ENCODE data around the gene ITPR2. TPM values are rescaled to one million over a fixed set of nuclear protein-coding genes. Genes with fewer than 3 reads are reported as not detected.

Gene ITPR2
- total RNA-seq, 1 donor from 2014 or later, result 50.0 TPM

DNA sequence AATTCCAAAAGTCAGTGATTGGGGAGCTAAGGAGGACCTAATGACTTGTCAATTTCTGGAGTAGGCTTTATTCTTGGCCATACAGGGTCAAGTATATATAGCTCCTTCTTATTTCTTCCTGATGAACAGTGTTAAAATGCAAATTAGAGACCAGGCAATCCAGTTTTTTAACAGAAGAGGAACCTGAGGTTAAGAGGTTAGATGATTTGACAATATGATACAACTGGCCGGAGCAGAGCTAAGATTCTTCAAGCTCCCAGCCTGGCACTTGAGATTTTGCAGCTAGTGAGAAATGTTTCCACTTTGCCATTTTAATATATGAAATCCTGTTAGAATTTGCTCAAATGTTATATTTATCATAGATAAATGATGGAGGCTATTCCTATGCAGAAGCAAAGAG, 433.6 kb downstream of the ITPR2 start:
- no peak for DNase-seq (ENCODE audit: low spot score)

DNA sequence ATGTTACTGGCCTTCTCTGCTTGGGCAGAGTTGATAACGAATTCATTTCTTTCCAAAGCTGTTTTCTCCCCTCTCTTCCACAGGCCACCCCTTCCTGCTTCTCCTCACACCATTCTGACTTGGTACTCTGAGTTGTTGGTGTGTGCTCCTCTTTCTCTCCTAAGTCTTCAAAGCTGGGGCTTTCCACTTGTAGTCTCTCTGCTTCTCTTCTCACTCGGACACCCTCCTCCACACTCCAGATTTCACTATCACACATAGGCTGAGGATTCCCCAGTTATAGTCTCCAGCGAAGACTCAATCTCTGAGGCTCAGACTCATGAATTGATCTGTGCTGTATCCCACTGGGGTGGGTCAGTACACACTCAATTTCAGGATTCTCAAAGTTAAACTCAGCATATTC, 436.6 kb downstream of the ITPR2 start:
- no peak for DNase-seq (ENCODE audit: low spot score)

GRCh38 chr12:26389343-26389742, 443.7 kb downstream of the ITPR2 start:
- no peak for DNase-seq (ENCODE audit: low spot score)

- no peak for DNase-seq (ENCODE audit: low spot score)
Measured at GRCh38 chr12:26384536-26384935, 448.5 kb downstream of the ITPR2 start.

DNA sequence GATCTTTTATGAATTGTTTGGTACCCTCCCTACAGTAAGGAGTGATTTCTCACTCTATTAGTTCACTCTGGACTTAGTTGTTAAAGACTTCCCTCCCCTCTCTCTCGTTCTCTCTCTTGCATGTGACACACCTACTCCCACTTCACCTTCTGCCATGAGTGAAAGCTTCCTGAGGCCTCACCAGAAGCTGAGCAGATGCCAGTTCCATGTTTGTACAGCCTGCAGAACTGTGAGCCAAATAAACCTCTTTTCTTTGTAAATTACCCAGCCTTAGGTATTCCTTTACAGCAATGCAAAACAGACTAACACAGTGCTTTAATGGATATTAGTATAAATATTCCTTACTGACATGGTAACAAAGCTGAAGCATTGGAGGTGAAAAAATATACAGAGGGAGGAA, 450.0 kb downstream of the ITPR2 start:
- no peak for DNase-seq (ENCODE audit: low spot score)

GRCh38 chr12:26380897-26381296, 452.1 kb downstream of the ITPR2 start:
- DNase-seq (ENCODE audit: low spot score), result no peak

- no peak for DNase-seq (ENCODE audit: low spot score)
Measured at GRCh38 chr12:26379777-26380467, 453.1 kb downstream of the ITPR2 start.

DNA sequence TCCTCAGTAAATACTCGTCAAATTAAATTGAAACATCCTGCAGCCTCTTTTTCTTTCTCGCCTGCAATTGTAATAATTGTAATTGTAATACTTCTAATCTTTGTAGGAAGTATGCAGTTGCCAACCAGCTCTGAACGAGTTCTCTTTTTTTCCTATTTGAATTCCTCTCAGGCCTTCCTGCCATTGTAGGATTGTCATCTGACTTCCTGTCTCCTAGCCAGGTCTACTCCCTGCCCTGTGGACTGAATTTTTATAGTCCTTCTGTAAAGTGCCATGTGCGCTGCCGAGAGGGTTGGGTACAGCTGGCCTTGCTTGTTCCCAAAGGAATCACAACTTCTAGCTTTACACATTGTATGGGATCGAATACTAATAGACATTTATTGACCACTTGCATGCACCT, 454.3 kb downstream of the ITPR2 start:
- no peak for DNase-seq (ENCODE audit: low spot score)

- DNase-seq (ENCODE audit: low spot score), result no peak
Measured at GRCh38 chr12:26374934-26375680, 457.9 kb downstream of the ITPR2 start.

DNA sequence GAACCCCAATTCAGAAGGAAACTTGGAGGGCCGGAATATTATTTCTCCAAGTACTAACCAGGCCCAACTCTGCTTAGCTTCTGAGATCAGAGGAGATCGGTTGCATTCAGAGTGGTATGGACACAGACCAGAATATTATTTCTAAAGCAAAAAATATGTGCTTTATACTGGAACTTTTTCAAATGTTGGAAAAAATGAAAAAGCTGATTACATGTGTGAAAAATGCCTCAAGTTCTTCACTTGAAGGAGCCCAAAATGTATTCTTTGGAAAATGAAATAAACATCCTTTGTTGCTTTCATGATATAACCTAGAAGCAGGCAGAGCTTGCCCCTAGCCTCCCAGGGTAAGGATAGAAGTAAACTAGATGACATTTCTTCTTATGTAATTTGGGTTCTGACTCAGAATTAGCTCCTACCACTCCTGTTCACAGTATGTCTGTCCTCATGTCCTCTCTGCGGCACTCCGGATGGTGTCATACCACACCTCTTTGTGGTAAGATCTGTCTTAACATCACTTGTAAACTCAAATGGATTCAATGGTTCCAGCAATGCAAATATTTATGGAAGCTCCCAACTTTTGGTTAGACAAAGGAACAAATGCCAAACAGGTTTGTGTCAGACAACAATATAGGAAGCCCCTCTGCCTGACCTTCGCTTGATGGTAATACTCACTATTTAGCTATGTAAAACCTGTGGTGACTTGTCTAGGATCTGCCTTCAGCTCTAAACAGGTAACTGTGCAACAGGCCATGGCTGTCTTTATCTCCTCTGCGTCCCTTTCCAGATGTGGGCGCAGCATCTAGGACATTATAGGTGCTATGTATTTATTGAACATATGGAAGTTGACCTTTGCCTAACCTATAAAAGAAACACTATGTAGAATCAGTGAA, 459.1 kb downstream of the ITPR2 start:
- no peak for DNase-seq (ENCODE audit: low spot score)

DNA sequence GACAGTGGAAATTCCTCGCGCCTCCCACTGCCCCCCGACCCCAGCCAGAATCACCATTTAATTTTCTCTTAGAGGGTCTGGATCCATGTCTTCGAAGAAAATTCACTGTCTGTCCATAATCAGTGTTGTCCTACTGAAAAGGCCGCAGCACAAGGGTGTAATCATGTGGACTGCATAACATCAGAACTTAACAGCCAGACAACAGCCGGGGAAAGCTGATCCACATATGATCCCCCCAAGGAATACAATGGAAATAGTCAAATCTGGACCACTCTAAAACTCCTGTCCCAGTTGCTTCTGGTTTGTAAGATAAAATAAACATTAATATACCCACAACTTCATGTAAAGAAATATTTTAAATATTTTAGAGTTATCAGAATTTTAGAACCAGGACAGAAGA, 460.1 kb downstream of the ITPR2 start:
- no peak for DNase-seq (ENCODE audit: low spot score)

DNA sequence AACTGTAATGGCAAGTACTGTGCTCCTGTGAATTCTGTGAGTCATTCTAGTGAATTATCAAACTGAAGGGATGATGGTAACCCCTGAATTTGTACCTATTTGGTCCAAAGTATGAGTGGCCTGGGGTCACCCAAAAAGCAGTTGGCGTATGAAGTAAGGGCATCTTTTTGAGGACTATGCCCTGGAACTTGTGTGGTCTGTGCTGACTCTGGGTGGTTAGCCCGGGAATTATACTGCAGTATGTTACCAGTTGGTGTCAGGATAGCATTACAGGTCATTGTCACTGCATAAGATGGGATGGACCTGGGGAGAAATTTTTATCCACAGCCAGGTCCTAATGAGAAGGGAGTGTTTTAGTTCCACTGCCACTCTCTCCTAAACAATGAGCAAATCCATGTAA, 462.9 kb downstream of the ITPR2 start:
- DNase-seq (ENCODE audit: low spot score), result no peak

DNA sequence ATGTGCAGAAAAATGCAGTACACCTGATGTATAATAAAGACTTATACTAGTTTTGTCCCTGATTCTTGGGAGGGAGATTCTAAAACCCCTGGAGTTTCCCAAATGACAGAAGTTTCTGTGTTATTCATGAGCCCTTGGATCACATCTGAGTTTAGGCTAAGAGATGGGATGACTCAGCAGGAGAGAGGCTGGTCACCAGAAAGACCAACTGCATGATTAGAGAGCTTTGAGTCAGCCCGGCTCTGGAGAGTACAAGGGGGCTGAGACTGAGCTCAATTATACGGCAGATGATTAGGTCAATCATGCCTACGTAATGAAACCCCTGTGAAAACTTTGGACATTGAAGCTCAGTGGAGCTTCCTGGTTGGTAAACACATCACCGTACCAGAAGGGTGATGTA, 463.4 kb downstream of the ITPR2 start:
- no peak for DNase-seq (ENCODE audit: low spot score)

DNA sequence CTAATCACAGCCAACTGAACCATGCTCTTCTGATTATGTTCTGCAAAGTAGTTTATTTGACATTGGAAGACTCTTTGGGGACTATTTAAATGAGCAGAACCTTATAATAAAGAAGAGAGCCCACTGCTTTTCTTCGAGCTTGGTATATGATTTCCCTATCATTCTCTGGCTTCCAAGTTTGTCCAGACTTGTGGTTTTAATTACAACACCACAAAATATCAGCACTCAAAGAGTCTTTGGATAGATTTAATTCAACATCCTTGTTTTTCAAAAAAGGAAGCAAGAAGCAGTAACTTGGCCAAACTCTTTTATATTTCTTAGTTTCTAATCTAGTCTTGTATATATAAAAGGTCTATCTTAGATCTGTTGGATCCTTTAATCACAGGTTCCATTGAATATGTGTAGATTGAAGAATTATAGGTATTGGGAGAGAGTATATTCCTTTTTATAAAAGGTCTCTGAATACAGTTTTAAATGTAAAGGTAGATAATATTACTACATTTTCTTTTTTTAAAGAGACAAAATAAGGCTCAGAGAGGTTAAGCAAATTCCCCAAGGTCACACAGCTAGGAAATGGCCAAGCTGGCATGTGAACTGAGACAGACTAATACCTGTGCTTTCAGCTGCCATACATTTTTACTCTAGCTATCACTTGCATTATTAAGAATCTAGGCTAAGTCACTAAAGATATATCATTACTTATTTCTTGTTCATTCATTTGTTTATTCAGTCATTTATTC, 464.8 kb downstream of the ITPR2 start:
- no peak for DNase-seq (ENCODE audit: low spot score)

DNA sequence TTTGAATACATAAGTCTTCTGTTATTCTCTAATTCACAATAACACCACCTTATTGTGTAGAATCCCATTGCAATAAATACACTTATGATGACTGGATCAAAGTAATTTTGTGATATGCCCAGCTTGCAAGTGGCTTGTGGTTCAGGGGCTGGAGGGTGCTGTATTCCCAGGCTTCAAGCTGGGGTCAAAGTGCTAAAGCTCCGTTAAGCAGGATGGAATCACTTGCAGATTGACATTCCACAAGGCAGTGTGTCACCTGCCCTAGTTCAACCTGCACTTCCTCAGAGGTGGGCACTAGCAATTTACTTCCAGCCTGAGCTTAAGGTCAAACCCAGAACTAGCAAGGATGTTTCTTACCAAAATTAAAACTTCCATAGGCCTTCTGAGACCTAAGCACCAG, 471.0 kb downstream of the ITPR2 start:
- DNase-seq (ENCODE audit: low spot score), result no peak

GRCh38 chr12:26360062-26360461, 472.9 kb downstream of the ITPR2 start:
- no peak for DNase-seq (ENCODE audit: low spot score)

DNA sequence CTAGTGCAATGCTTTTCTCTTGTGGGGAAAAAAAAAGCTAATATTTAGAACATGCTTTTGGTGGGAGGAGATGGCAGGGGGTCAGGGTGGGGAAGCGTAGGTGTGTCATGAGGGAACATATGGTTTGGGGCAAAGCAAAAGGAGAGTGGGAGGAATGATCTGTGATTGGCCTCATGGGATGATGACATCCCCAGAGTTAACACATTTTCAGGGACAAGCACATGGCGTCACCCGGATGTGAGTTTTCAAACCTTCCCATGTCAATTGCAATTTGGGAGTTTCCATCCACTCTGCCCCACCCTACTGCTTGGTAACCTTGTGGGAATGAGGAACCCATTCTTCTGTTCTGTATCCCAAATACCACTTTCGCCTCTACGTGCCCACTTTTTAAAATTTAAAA, 473.4 kb downstream of the ITPR2 start:
- no peak for DNase-seq (ENCODE audit: low spot score)

GRCh38 chr12:26358651-26359050, 474.3 kb downstream of the ITPR2 start:
- no peak for DNase-seq (ENCODE audit: low spot score)

DNA sequence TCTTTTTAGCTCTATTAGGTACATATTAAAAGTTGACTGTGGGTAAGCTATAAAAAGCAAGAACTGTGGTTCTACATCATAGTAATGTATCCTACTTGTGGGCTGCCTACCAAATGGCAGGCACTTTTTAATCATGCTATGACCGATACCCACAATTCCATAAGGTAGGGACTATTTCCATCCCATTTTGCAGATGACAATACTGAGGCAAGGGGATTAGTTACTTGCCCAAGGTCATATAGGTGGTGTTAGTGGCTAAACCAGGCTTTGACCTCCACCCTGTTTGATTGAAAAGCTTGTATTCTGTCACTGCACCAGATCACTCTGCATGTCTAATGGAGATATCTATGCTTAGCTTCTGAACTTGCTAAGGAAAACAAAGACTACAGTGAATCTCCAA, 485.7 kb downstream of the ITPR2 start:
- DNase-seq (ENCODE audit: low spot score), result no peak

GRCh38 chr12:26346736-26347135, 486.3 kb downstream of the ITPR2 start:
- no peak for DNase-seq (ENCODE audit: low spot score)

DNA sequence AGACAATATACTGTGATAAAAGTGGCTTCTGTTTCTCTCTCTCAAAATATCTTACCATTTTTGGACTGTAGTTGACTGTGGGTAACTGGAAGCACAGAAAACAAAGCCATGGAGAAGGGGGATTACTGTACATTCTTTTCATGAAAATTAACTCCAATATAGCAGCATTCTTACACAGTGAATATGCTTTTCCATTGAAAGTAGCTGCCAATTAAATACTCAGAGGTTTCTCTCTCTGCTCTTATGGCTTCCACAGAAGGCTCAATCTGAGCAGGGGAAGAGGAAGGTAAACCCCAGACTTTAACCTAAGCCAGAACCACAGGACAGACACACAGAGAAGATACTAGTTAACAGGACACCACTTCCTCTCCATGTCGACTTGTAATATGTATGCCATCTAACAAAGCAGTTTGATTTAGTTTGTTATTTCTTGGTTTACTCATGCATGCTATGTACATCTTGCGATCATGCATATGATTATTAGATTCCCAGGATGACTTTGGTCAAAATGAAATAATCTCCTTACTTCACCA, 487.5 kb downstream of the ITPR2 start:
- DNase-seq (ENCODE audit: low spot score), result no peak

- no peak for DNase-seq (ENCODE audit: low spot score)
Measured at GRCh38 chr12:26341491-26341890, 491.5 kb downstream of the ITPR2 start.
